CD4-positive, alpha-beta T cell treated with Interleukin-6 at 100 ng/mL for 8 hours (primary cell): ENCODE data around the gene SKOR1.

ENCODE experiments used
- DNase-seq: peaks from one replicate; pipeline ENCODE4 v3.0.0-alpha.2; 2020; ENCODE audit warnings: mixed read lengths, low spot score

SKOR1 gene

GRCh38 chr15:67818464-67818863, 6.8 kb upstream of the SKOR1 start:
- DNase-seq, result no peak

- no peak for DNase-seq
Observed at GRCh38 chr15:67819636-67820035, 5.7 kb upstream of the SKOR1 start.

- DNase-seq, result no peak
Observed at GRCh38 chr15:67820122-67820991, 5.0 kb upstream of the SKOR1 start.

GRCh38 chr15:67820992-67821783, 4.1 kb upstream of the SKOR1 start:
- DNase-seq, result no peak

- DNase-seq, result no peak
Observed at GRCh38 chr15:67821784-67822440, 3.4 kb upstream of the SKOR1 start.

- DNase-seq, result no peak
Observed at GRCh38 chr15:67822537-67823313, 2.6 kb upstream of the SKOR1 start.

- no peak for DNase-seq
Observed at GRCh38 chr15:67823314-67824196, 1.8 kb upstream of the SKOR1 start.

GRCh38 chr15:67824197-67824968, 926 bp upstream of the SKOR1 start:
- no peak for DNase-seq

- no peak for DNase-seq
Observed at GRCh38 chr15:67825881-67826716, 790 bp downstream of the SKOR1 start.

- DNase-seq, result no peak
Observed at GRCh38 chr15:67826717-67827561, 1.6 kb downstream of the SKOR1 start.

- no peak for DNase-seq
Observed at GRCh38 chr15:67827562-67828277, 2.4 kb downstream of the SKOR1 start.

- DNase-seq, result no peak
Observed at GRCh38 chr15:67828278-67828968, 3.1 kb downstream of the SKOR1 start.

GRCh38 chr15:67828969-67829646, 3.8 kb downstream of the SKOR1 start:
- DNase-seq, result no peak

GRCh38 chr15:67829647-67830504, 4.6 kb downstream of the SKOR1 start:
- no peak for DNase-seq

- no peak for DNase-seq
Observed at GRCh38 chr15:67831363-67831762, 6.1 kb downstream of the SKOR1 start.
